Lower leg skin (tissue), 4 donors: ENCODE results near the gene NFU1. TPM values are rescaled to one million over a fixed set of nuclear protein-coding genes. Genes with fewer than 3 reads are reported as not detected.
A peak's percentile ranks its signal among the peaks of the same experiment; 100 is the strongest.

Source experiments
- DNase-seq, 2 donors: peaks; one replicate each; pipeline ENCODE4 v3.0.0-alpha.2; 2019; ENCODE audit warnings: low spot score in 2 of 2
- H3K4me3 ChIP-seq: fragments of 200-600 bp; sonication (generic); 2 replicates; pipeline ENCODE4 v1.5.1; 2017; ENCODE audit warnings: mild to moderate bottlenecking, low read depth; ENCODE audit not compliant: poor library complexity, severe bottlenecking
- POLR2A ChIP-seq, 2 donors: fragments of 450-650 bp; IDR thresholded peaks; one replicate each; pipeline ENCODE4 v1.6.1; 2016 to 2017; ENCODE audit warnings: antibody characterized with exemption in 2 of 2, mild to moderate bottlenecking in 1 of 2, moderate library complexity in 1 of 2
- WGBS, 2 donors: methylation state at CpG; one replicate each; pipeline ENCODE4 v1.1.5; 2018; 5-methylcytosine and 5-hydroxymethylcytosine counted together
- intact Hi-C: fragments of 100-400 bp; cut with DNase I; formaldehyde crosslinking; loops from one replicate; pipeline ENCODE4 v1.15.0; 2023; ENCODE audit warnings: low total_unique reads
- total RNA-seq, 4 donors: library from RNA; depleted of rRNA; stranded (reverse); fragments of >200 nt; gene quantifications; one replicate each; pipeline ENCODE4 v1.1.0, GENCODE V29; 2016
- TF ChIP-seq, protein P1 (sequence below), 3 donors: fragments of 450-650 bp; IDR thresholded peaks; one replicate each; pipeline ENCODE4 v1.5.1; 2016; ENCODE audit warnings: antibody characterized with exemption in 3 of 3, mild to moderate bottlenecking in 3 of 3, moderate library complexity in 2 of 3

The NFU1 gene
- total RNA-seq, 4 donors from 2014 or later, result 12.8 to 28.1 (median 17.9) TPM

DNA sequence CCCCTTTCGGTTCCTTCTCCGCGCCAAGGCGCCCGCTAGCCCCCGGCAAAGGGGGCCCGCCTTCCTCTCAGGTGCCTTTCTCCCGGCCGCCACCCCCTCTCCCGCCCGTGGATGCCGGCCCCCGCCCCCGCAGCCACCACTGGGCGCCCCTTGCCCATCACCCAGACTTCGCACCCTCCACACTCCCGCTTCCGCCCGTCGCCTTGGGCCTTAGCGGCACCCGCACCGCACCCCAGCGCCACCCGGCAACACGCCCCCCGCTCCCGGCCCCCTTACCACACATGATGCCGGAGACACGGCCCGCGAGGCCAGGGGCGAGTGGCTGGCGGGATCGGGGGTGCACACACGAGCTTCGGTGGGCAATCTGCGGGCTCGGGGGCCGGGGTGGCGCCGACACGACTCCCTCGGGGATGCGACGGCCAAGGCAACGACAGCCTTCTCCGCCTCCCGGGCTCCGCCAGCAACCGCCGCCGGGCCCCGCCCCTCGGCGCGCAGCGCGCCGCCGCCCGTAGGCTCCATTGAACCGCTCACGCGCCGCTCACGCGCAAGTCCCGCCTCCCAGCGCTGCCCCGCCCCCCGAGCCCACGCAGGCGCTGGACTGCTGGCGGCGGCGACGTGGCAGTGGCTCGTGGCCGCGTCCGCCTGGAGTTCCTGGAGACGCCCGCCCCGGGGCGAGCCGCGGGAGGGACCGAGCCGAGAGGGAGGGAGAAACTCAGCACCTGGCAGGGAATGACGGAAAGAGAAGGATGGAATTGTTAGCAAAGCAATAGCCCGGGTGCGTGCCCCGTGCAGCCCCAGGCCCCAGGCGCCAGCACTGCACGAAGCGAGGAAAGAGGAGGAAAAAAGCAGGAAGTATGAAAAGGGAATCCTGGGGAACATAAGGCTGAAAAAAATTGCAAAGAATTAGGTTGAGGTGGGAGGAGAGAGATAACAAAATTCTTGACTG lies 50.2 kb downstream of the NFU1 start, which contains the start of gene GFPT1:
TSS of gene GFPT1 (minus strand) at position 439 of the 946 bp plus-strand sequence. CDS start at position 283, 156 bp downstream.
- DNase-seq, result peak; percentile 91 to 98
- peak in 1 of 2 donors; percentile 11 for TF ChIP-seq POLR2A (IDR thresholded peaks at IDR 0.05)
- TF ChIP-seq, protein P1, sequence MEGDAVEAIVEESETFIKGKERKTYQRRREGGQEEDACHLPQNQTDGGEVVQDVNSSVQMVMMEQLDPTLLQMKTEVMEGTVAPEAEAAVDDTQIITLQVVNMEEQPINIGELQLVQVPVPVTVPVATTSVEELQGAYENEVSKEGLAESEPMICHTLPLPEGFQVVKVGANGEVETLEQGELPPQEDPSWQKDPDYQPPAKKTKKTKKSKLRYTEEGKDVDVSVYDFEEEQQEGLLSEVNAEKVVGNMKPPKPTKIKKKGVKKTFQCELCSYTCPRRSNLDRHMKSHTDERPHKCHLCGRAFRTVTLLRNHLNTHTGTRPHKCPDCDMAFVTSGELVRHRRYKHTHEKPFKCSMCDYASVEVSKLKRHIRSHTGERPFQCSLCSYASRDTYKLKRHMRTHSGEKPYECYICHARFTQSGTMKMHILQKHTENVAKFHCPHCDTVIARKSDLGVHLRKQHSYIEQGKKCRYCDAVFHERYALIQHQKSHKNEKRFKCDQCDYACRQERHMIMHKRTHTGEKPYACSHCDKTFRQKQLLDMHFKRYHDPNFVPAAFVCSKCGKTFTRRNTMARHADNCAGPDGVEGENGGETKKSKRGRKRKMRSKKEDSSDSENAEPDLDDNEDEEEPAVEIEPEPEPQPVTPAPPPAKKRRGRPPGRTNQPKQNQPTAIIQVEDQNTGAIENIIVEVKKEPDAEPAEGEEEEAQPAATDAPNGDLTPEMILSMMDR (IDR thresholded peaks at IDR 0.05), result no peak
- 1% methylated on average over 42 to 49 of the region's 97 CpGs for WGBS, 2 donors
- peak within 1 kb of the TSS; percentile 98 for H3K4me3 ChIP-seq
- intact Hi-C loops, result no loop called here

DNA sequence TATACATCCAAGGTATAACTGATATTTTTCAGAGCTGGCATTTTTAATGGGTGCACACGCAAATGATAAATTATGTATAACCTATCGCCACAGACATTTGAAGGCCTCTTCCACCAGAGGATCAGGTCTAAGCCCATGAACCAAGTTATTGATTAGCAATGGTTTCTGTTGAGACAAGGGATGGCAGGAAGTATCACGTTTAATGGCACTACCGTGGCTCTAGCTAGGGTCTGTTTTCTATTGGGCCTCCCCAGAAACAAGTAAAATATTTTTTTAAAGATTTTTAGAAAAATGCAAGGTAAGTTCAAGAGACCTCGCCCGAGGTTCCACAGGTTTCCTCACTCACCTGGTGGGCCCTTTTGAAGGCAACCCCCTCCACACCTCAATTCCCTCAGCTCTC lies 50.9 kb downstream of the NFU1 start:
- 4 to 5% methylated on average over 6 of the region's 6 CpGs for WGBS, 2 donors
- no peak for DNase-seq
- TF ChIP-seq, protein P1 (IDR thresholded peaks at IDR 0.05), result no peak
- no peak for TF ChIP-seq POLR2A (IDR thresholded peaks at IDR 0.05)
- H3K4me3 ChIP-seq, result peak overlapping the region; percentile 98
- intact Hi-C loops, result no loop called here

DNA sequence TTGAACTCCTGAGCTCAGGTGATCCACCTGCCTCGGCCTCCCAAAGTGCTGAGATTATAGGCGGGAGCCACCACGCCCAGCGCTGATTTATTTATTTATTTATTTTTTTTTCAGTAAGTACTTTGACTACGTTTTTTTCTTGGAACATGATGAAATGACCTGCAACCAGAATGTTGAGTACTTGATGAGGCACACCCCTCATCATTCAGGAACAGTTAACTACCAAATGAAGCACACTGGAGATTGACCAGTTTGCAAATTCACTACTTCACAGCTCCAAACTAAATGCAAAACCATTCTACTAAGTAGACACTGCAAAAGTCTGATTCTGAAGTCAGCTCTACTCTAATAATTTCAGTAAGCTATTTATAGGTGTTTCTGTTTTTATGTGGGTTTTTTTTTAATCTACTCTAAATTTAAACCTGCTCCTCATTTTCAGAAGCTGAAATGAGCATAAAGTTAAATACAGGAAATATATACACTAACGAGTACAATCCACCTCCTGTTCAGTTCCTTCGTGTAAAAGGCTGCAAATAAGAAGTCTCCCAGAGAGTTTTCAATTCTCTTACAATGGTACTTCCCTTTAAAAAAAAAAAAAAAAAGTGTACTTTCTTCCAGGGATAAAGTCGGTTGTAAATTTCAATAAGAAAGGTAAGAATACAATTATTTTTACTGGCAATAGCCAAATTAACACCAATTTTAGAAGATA lies 51.6 kb downstream of the NFU1 start:
- intact Hi-C loops, result no loop called here
- TF ChIP-seq, protein P1 (IDR thresholded peaks at IDR 0.05), result no peak
- TF ChIP-seq POLR2A (IDR thresholded peaks at IDR 0.05), result no peak
- WGBS, 2 donors, result 35 to 37% methylated on average over 8 of the region's 8 CpGs
- no peak overlapping the region for H3K4me3 ChIP-seq
- DNase-seq, result no peak

DNA sequence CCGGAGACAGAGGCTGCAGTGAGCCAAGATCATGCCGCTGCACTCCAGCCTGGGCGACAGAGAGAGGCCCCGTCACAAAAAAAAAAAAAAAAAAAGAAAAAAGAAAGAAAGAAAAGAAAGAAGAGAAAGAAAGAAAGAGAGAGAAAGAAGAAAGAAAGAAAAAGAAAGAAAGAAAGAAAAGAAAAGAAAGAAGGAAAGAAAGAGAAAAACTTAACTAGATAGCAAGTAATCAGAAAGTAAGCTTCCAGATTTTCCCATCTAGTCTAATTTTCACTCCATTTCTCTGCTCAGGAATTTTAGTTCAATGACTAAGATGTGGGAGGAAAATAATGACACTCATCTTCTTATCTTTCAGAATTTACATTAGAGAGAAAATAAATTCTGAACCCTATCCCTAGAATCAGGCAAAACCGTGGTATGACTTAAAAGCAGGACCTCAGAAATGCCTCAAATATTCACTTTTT lies 52.6 kb downstream of the NFU1 start:
- DNase-seq, result no peak

DNA sequence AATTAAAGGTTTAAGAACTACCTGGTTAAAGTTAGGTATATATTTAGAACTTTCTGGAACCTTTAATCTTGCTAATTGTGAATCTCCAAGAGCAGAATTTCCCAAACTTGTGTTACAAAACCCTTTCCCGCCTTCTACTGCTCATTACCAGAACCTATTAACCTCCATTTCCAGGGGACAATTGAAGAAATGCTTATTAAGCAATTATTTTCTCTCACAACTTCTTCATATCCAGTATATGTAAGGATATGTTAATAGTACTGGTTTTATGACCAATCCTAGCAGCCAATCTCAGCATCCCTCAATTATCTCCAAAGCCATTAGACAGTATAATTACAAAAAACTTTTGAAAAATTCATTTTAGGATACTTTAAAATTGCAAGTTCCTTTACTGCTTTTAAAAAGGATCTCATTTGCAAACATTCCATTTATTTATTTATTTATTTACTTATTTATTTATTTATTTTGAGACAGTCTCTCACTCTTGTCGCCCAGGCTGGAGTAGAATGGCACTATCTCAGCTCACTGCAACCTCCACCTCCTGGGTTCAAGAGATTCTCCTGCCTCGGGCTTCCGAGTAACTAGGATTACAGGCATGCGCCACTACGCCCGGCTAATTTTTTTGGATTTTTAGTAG lies 53.9 kb downstream of the NFU1 start:
- TF ChIP-seq, protein P1 (IDR thresholded peaks at IDR 0.05), result no peak
- TF ChIP-seq POLR2A (IDR thresholded peaks at IDR 0.05), result no peak
- DNase-seq, result no peak
- intact Hi-C loops, result no loop called here
- WGBS, 2 donors, result 92 to 93% methylated on average over 7 of the region's 7 CpGs
- no peak overlapping the region for H3K4me3 ChIP-seq

More for the DNA sequence above, 52.6 kb downstream of the NFU1 start:
- no peak overlapping the region for H3K4me3 ChIP-seq
- no peak for TF ChIP-seq POLR2A (IDR thresholded peaks at IDR 0.05)
- TF ChIP-seq, protein P1 (IDR thresholded peaks at IDR 0.05), result no peak
- intact Hi-C loops, result no loop called here
- WGBS, 2 donors, result 81 to 94% methylated on average over 5 of the region's 5 CpGs
